Central memory CD4-positive, alpha-beta T cell (primary cell): ENCODE results near the gene CENPO.

Experiments used
- DNase-seq: peaks from one replicate; pipeline ENCODE4 v3.0.0; 2022

Gene CENPO

DNA sequence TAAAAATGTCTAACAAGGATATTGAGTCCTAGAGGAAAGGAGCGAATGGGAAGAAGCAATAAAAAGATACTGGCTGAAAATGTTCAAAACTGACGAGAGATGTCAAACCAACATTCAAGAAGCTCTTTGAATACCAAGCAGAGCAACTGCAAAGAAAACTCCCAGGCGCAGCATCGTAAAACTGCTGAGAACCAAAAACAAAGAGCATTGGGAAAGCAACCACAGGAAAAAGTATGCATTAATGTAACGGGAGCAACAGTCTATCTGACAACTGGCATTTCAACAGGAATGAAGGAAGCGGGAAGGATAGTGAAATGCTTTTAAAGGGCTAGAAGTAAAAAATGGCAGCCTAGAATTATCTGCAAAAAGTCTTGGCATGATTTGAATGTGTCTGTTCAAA is 73.7 kb downstream of the CENPO start:
- no peak for DNase-seq

- no peak for DNase-seq
Observed at GRCh38 chr2:24870440-24870839, 77.2 kb downstream of the CENPO start.

GRCh38 chr2:24870891-24871705 is 77.9 kb downstream of the CENPO start:
- DNase-seq, result no peak

- no peak for DNase-seq
Observed at GRCh38 chr2:24871852-24872333, 78.7 kb downstream of the CENPO start.
